HG03432 (cell line): Measurements from ENCODE around the gene MORN2.

ENCODE experiments used
- ATAC-seq: cut with Tn5 transposase; IDR thresholded peaks from one replicate; pipeline ENCODE4 v1.9.1; 2021; ENCODE audit warnings: mild to moderate bottlenecking, moderate library complexity; ENCODE audit not compliant: unreplicated experiment

The MORN2 gene

DNA sequence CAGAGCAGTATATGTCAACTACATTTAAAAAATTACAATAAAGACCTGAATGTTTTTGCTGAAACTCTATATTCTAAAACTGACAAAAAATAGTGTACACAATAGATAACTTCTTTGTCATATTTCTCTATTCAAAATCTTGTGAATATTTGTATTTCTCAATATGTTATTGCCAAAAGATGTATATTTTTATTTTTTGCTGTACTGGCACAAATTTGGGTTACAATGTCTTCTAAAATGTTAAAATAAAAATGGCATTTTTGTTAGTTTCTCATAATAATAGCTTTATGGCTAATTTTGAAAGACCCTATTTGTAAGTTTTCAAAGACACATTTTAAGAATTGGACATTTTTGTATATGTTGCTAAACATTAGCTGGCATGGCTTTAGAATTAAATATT lies 13.3 kb downstream of the MORN2 start:
- no peak for ATAC-seq

DNA sequence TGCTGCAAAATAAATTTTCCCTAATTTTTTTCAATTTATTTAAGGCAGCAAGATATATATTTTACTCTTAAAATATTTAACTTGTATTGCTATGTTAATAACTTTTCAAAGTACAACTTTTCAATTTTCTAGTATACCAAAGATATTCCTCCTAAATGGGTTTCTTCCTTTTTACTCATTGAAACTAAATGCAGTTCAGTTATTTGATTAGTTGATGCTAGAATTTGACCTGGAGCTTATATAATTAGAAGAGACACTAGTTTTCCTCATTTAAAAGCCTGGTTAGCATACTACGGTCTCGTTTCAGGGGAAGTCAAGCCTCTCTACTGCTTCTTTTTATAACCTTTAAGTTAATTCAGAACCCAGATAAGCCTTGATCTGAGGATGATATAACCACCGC lies 13.8 kb downstream of the MORN2 start, which contains the start of gene ARHGEF33:
Gene ARHGEF33 (plus strand): TSS at position 301 of the 400 bp plus-strand sequence. CDS start 29,573 bp downstream, outside the sequence.
- ATAC-seq: no peak

DNA sequence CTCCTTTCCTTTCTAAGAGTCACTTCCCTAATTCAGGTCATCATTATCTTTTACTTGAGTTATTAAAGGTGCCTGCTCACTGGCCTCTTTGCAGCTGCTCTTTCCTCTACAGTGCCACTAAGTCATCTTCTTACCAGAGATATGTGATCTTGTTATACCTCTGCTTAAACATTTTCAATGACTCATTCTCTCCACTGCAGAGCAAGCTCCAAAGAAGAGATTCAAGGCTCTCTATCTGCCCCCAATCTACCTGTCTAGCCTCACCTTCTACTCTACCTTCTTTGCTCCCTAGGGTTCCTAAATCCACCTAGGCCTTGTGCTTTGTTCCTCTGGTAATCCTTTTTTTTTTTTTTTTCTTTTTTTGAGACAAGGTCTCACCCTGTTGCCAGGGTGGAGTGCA lies 17.0 kb downstream of the MORN2 start:
- no peak for ATAC-seq

DNA sequence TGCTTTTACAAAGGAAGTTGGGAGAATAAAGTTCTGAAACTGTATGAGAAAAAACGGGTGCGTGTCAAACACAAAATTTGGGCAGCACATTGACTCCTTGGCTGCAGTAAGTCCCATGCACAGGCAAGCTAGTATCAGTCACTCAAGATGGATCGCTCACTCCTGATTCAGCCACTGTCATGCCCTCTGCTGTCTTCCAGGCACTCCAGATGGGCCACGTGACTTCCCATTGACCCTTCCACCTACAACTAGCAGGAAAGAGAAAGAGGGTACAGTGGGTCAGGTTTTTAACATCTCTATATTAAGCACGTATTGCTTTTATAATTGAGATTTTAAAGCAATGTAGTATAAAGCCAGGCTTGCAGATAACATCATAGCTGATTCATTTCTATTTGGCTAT lies 22.5 kb downstream of the MORN2 start:
- no peak for ATAC-seq

DNA sequence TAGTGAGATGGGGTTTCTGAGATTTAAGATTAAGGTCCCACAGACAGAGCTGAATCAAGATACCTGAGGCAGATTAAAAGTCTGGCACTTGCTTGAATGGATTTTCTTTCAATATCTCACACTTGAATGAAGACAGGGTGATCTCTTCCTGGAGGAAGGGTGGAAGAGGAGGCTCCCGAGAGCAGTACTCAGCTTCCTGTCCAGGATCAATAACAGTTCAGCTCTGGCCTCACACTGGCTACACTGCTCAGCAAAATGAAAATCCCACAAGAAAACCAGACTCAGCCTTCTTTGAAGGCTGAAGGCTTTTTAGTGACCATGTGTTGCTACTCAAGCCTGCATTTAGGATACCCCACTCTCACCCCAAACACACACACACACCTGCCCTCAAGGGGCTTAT lies 24.9 kb downstream of the MORN2 start:
- no peak for ATAC-seq

DNA sequence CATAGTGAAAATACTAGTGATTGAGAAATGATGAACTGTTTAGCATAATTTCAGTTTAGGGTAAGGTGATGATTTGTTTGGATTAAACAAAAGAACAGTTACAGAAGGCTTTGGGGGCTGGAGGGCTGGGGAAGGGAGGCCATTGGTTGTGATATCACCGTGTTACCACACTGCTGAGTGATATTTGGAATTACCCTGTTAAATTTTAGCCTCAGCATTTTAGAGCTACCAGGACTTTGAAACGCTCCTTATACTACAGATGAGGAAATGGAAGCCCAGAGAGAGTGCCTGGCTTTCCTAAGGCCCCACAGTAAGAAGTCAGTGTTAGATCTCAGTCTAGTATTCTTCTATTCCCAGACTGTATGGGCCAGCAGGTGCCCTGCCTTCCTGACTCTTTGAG lies 29.5 kb downstream of the MORN2 start:
- no peak for ATAC-seq

DNA sequence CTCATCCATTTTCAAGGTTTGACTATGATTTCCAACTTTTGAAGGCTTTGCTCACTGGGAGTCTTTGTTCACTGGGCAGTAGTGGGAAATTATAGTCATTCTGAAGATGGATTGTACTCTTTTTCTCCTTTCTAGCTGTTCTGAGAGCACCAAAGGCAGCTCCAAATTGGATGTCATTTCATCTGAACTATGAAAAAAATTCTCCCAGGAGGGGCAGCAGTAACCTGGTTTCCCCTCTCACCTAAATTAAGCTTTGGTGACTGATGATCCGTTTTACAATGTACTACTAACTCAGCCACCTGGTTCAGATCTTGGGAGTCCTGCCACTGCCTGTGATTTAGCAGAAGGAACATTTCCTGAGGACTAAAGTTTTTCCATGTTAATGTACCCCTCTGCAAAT lies 31.5 kb downstream of the MORN2 start:
- ATAC-seq: no peak

DNA sequence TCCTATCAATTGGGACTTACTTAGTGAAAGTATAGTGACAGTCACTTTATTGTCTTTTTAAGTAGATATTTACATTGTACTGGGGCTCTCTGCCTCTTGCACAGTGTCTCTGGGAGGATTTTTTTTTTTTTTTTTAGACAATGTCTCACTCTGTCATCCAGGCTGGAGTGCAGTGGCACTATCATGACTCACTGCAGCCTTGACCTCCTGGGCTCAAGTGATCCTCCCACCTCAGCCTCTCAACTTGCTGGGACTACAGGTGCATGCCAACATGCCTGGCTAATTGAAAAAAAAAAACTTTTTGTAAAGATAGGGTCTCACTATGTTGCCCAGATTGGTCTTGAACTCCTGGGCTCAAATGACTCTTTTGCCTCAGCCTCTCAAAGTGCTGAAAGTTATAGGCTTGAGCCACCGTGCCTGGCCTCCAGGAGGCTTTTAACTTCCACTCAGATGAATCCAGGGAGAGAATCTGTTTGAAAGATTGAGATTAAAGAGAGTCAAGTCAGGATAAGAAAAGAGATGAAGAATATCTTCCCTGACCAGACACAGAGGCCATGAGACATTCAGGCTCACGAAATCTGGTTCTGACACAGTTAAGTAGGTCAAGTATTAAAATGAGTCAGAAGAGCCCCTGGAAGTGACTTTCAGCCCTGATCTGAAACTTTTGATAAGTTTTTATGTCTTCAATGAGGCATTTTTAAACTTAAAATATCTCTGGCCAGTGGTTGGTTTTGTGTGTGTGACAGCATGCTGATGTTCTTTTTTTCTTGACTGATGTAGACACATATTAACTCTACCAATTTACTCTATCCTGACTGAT lies 32.2 kb downstream of the MORN2 start:
- ATAC-seq: peak; percentile 93

DNA sequence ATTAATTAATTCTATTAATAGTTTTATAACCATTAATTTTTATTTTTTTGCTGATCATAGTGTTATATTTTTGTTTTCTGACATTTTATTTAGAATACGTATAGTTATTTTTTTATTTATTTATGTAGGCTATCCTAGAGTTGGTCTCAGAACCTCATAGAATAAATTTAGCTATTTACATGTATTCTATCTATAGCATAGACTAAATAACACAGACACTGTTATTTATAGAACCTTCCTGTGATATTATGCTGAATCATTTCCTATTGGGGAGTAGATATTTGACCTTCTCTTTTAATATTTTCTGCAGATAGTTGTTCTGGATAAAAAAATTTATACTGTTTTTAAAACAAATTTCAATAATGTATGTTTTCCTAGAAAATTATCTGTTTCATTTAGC lies 34.1 kb downstream of the MORN2 start:
- no peak for ATAC-seq

DNA sequence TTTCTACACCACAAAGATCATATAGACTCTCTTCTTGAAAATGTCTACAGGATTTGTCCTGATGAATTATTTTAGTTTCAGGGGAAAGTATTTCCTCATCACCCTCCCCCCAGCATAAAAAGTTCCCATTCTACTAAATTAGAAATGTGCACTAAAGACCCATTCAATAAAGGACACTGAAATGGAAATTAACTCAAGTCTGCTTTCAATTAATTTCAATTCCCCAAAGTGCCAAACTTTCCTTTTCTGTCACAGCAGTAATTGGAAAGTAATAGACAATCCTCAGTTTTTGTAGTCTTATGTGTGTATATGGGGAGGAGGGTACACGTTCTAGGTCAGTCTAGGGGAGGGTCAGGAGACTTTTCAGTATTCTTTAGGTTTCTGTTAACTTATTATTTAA lies 35.4 kb downstream of the MORN2 start:
- no peak for ATAC-seq

DNA sequence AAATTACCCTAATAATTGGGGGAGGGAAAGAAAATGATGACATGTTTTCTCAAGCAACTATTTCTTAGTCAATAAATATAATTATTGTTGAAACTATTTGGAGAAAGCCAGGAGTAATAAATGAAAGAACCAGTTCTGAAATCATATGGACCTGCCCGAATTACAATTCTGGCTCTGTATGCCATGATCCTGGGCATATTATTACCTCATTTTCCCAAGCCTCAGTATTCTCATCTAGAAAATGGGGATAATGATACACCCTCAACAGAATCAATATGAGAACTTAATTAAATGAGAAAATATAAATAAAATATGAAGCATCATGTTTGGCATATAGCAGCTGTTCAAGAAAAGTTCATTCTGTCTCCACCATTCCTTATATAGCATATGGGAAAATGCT lies 36.8 kb downstream of the MORN2 start:
- no peak for ATAC-seq

DNA sequence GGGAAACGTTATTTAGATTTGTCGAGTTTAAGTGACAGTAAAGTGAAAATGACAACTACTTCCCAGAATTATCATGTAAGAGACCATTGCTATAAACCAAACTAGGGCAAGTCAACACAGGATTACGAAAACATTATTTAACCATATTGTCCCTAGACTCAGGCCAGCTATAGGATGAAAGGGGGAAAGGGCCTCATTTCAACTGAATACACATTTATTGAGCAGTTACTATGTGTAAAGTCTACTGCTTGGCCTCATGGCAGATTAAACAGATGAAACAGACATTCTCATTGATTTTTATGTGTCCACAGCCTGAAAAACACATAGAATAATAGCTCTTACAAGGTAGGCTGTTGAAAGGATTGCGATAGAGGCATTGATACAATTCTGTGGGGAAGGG lies 46.6 kb downstream of the MORN2 start:
- no peak for ATAC-seq

DNA sequence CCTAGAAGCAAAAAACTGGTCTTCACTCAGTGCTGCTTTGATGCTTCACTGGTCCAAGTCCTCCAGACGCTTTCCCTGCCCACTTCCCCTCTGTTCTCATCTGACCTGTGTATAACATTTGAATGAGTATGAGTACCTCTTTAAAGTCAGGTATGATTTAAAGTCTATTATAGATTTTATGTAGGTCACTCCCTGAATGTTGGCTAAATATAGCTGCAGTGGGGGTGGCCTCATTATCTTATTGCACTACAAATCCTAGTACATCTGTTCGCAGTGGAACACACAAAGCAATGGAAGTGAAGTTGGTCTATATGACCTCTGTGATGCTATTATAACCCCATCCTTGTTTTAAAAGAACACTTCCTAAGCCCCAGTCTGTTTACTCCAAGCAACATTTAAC lies 47.1 kb downstream of the MORN2 start:
- no peak for ATAC-seq

DNA sequence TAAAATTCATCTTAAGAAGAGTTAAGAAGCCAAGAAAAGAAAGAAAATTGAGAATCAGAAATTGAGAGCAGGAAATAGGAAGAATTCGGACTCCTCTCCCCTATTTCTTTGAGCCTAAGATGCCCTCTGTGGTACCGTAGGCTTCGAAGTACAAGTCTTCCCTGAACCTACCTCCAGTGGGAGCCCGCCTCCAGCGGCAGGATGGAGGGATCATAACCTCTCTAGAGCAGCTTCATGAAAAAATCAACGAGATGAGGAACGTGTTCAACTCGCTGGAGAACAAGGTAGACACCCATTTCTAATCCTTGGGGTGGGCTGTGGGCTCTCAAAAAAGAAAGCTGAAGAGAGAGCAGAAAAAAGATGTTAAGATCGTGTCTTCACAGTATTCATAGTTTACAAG lies 50.2 kb downstream of the MORN2 start:
- ATAC-seq: no peak

DNA sequence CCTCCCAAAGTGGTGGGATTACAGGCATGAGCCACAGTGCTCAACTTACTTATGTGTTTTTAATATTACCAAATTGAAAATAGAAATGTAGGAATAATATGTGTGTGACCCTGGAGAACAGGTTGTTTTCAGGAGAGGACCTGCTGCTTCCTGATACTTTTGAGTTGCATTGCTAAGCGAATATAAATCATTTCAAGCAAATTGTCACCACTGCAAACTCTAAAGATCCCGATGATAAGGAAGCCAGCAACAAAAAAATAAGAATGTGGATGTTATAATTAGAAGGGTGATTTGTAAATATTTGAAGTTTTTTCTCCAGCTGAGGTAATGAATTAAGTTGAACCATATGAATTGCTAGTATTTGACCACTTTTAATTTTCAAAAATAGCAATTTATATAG lies 54.8 kb downstream of the MORN2 start:
- no peak for ATAC-seq
